HepG2 (cell line): ENCODE measurements around the gene KRTCAP3. TPM values are rescaled to one million over a fixed set of nuclear protein-coding genes. Genes with fewer than 3 reads are reported as not detected.

Experiments used
- CCAR2 ChIP-seq: fragments of 200-400 bp; formaldehyde crosslinking; optimal IDR thresholded peaks from 2 replicates; pipeline ENCODE3; 2018; ENCODE audit warnings: low read depth, mild to moderate bottlenecking, low read length, moderate library complexity
- EEA1 ChIP-seq: sonication (generic); formaldehyde crosslinking; IDR thresholded peaks from 2 replicates; pipeline ENCODE4 v1.5.1; 2020; ENCODE audit warnings: mild to moderate bottlenecking, missing genetic modification reagents, borderline replicate concordance
- KDM3A ChIP-seq: IDR thresholded peaks from 2 replicates; pipeline ENCODE4 v1.6.1; 2018; ENCODE audit warnings: low read depth, missing compliant biosample characterization
- KLF6 ChIP-seq: IDR thresholded peaks from 2 replicates; pipeline ENCODE4 v1.8.0; 2016; ENCODE audit warnings: missing biosample characterization, missing genetic modification reagents
- NR2F1 ChIP-seq, 2 experiments: fragments of 450-650 bp in 1 of 2; formaldehyde crosslinking in 1 of 2; IDR thresholded peaks; 2 replicates each; pipeline versions ENCODE4 v1.5.0 to v1.6.1; 2016 to 2020; ENCODE audit warnings: mild to moderate bottlenecking in 1 of 2, missing compliant biosample characterization in 1 of 2, missing genetic modification reagents in 1 of 2, moderate library complexity in 1 of 2
- RFX5 ChIP-seq: IDR thresholded peaks from 2 replicates; pipeline ENCODE4 v1.6.1; 2011; ENCODE audit warnings: low read depth, low read length, improper control_type of control experiment
- SMARCE1 ChIP-seq: fragments of 450-650 bp; IDR thresholded peaks from 2 replicates; pipeline ENCODE4 v1.6.1; 2017; ENCODE audit warnings: borderline replicate concordance
- SP140L ChIP-seq: sonication (generic); formaldehyde crosslinking; IDR thresholded peaks from 2 replicates; pipeline ENCODE4 v1.4.0; 2020; ENCODE audit warnings: missing genetic modification reagents, borderline replicate concordance
- SPEN ChIP-seq: sonication (generic); formaldehyde crosslinking; IDR thresholded peaks from 2 replicates; pipeline ENCODE4 v1.5.1; 2020; ENCODE audit warnings: low read depth, mild to moderate bottlenecking, missing genetic modification reagents
- ZBTB21 ChIP-seq: sonication (generic); formaldehyde crosslinking; IDR thresholded peaks from 2 replicates; pipeline ENCODE4 v1.4.0; 2020; ENCODE audit warnings: missing genetic modification reagents
- ZBTB7A ChIP-seq: sonication (generic); formaldehyde crosslinking; IDR thresholded peaks from 2 replicates; pipeline ENCODE4 v1.8.0; 2022; ENCODE audit warnings: mild to moderate bottlenecking, missing genetic modification reagents
- ZNF546 ChIP-seq: sonication (generic); formaldehyde crosslinking; conservative IDR thresholded peaks from 2 replicates; pipeline ENCODE4 v1.8.1; 2023; ENCODE audit warnings: mild to moderate bottlenecking, missing genetic modification reagents
- ZNF7 ChIP-seq: IDR thresholded peaks from 2 replicates; pipeline ENCODE4 v1.6.1; 2016; ENCODE audit warnings: missing biosample characterization, missing genetic modification reagents
- ZNF749 ChIP-seq: sonication (generic); formaldehyde crosslinking; IDR thresholded peaks from 2 replicates; pipeline ENCODE4 v1.8.0; 2022; ENCODE audit warnings: mild to moderate bottlenecking, missing genetic modification reagents, moderate library complexity, borderline replicate concordance
- ZNF841 ChIP-seq: sonication (generic); formaldehyde crosslinking; IDR thresholded peaks from 2 replicates; pipeline ENCODE4 v1.8.1; 2023; ENCODE audit warnings: missing genetic modification reagents, borderline replicate concordance
- ZSCAN9 ChIP-seq: IDR thresholded peaks from 2 replicates; pipeline ENCODE4 v1.6.1; 2016; ENCODE audit warnings: borderline replicate concordance
- polyA plus RNA-seq, 8 experiments: library from polyadenylated mRNA; depleted of rRNA in 3 of 8; stranded (reverse) in 7 of 8; unstranded in 1 of 8; fragments of >200 nt; fragmentation: Illumina TruSeq in 4 of 8; extraction: Trizol in 4 of 8; gene quantifications; 2 replicates each; pipeline versions ENCODE4 v1.2.1 to v1.2.3, GENCODE V29; 2011 to 2016; ENCODE audit warnings: low read depth in 4 of 8, missing spikeins in 1 of 8, mixed read lengths in 1 of 8; ENCODE audit not compliant: insufficient read depth in 1 of 8
- total RNA-seq, 5 experiments: library from RNA; depleted of rRNA; stranded (reverse); fragments of >200 nt; fragmentation: Illumina TruSeq; extraction: Trizol; gene quantifications; 2 replicates each; pipeline ENCODE4 v1.2.3, GENCODE V29; 2016; ENCODE audit warnings: low read depth in 1 of 5
- TF ChIP-seq, protein P1 (sequence below): IDR thresholded peaks from 2 replicates; pipeline ENCODE4 v1.6.1; 2012; ENCODE audit warnings: low read length, improper control_type of control experiment
- TF ChIP-seq, protein P2 (sequence below): sonication (generic); formaldehyde crosslinking; IDR thresholded peaks from 2 replicates; pipeline ENCODE4 v1.4.0; 2020; ENCODE audit warnings: missing genetic modification reagents
- TF ChIP-seq, protein P3 (sequence below): sonication (generic); formaldehyde crosslinking; IDR thresholded peaks from 2 replicates; pipeline ENCODE4 v1.8.1; 2023; ENCODE audit warnings: mild to moderate bottlenecking, moderate library complexity, missing genetic modification reagents
- TF ChIP-seq, protein P4 (sequence below): sonication (generic); formaldehyde crosslinking; IDR thresholded peaks from 2 replicates; pipeline ENCODE4 v1.4.0; 2020; ENCODE audit warnings: missing genetic modification reagents, mild to moderate bottlenecking, borderline replicate concordance

The KRTCAP3 gene
- total and polyA plus RNA-seq, 2 of the 13 experiments (the other 11 are each of a cell fraction or from before 2014, with no cell fraction given) = 2.1 to 4.5 TPM

DNA sequence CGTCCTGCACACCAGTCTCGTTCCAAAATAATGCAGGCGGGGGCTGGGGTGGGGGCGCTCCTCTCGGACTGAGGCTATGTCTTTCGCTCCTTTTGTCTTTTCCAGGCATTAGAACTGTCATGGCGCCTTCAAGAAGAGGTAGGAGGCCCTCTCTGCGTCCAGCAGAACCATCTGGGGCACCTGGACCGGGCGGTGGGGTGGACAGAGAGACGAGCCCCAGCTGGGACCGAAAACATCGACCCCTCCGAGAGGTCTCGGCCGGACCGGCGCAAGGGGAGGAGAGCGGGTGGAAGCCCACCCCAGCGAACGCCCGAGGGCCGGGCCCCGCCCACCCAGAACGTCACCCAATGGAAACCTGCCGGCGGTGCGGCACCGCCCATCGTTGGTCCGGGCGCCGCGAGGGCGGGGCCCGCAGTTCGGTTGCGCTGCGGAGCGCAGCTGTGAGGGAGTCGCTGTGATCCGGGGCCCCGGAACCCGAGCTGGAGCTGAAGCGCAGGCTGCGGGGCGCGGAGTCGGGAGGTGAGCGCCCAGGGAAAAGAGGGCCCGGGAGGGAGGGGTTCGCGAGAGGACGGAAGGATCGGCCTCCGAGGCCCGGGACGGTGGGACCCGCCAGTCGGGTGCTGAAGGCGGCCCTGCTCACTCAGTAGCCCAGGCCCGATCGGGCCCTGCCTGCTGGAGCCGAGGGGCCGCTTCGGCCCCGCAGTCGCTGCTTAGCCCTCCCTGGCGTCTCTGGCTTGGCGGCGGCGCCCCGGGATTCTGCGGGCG, 13.8 kb upstream of the KRTCAP3 start, which contains the start of gene NRBP1 (continued):
- TF ChIP-seq, protein P1, sequence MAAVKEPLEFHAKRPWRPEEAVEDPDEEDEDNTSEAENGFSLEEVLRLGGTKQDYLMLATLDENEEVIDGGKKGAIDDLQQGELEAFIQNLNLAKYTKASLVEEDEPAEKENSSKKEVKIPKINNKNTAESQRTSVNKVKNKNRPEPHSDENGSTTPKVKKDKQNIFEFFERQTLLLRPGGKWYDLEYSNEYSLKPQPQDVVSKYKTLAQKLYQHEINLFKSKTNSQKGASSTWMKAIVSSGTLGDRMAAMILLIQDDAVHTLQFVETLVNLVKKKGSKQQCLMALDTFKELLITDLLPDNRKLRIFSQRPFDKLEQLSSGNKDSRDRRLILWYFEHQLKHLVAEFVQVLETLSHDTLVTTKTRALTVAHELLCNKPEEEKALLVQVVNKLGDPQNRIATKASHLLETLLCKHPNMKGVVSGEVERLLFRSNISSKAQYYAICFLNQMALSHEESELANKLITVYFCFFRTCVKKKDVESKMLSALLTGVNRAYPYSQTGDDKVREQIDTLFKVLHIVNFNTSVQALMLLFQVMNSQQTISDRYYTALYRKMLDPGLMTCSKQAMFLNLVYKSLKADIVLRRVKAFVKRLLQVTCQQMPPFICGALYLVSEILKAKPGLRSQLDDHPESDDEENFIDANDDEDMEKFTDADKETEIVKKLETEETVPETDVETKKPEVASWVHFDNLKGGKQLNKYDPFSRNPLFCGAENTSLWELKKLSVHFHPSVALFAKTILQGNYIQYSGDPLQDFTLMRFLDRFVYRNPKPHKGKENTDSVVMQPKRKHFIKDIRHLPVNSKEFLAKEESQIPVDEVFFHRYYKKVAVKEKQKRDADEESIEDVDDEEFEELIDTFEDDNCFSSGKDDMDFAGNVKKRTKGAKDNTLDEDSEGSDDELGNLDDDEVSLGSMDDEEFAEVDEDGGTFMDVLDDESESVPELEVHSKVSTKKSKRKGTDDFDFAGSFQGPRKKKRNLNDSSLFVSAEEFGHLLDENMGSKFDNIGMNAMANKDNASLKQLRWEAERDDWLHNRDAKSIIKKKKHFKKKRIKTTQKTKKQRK = no peak
- TF ChIP-seq SP140L (CRISPR knock-in tag) (no peak), ZNF749 (CRISPR knock-in tag) (peak; percentile 78; the same call in 1 of the 2 replicates), KLF6 (CRISPR knock-in tag) (peak; percentile 78), CCAR2 (no peak), ZSCAN9 (CRISPR knock-in tag) (peak; percentile 61; the same call in 1 of the 2 replicates), ZNF546 (CRISPR knock-in tag) (peak; percentile 83; the same call in 1 of the 2 replicates), EEA1 (CRISPR knock-in tag) (peak; percentile 81), SPEN (CRISPR knock-in tag) (no peak; the same call in 1 of the 2 replicates), KDM3A (peak; percentile 98), ZBTB21 (no peak), ZBTB7A (CRISPR knock-in tag) (no peak), NR2F1 (CRISPR knock-in tag; IDR thresholded peaks at IDR 0.05) (0 out of 4 replicates have a peak, but pooled peaks of 1 of the 2 experiments have one; percentile 9), ZNF7 (CRISPR knock-in tag) (no peak; the same call in 1 of the 2 replicates), RFX5 (peak; percentile 38; the same call in 1 of the 2 replicates), SMARCE1 (no peak), ZNF841 (CRISPR knock-in tag) (no peak)
- TF ChIP-seq, protein P2, sequence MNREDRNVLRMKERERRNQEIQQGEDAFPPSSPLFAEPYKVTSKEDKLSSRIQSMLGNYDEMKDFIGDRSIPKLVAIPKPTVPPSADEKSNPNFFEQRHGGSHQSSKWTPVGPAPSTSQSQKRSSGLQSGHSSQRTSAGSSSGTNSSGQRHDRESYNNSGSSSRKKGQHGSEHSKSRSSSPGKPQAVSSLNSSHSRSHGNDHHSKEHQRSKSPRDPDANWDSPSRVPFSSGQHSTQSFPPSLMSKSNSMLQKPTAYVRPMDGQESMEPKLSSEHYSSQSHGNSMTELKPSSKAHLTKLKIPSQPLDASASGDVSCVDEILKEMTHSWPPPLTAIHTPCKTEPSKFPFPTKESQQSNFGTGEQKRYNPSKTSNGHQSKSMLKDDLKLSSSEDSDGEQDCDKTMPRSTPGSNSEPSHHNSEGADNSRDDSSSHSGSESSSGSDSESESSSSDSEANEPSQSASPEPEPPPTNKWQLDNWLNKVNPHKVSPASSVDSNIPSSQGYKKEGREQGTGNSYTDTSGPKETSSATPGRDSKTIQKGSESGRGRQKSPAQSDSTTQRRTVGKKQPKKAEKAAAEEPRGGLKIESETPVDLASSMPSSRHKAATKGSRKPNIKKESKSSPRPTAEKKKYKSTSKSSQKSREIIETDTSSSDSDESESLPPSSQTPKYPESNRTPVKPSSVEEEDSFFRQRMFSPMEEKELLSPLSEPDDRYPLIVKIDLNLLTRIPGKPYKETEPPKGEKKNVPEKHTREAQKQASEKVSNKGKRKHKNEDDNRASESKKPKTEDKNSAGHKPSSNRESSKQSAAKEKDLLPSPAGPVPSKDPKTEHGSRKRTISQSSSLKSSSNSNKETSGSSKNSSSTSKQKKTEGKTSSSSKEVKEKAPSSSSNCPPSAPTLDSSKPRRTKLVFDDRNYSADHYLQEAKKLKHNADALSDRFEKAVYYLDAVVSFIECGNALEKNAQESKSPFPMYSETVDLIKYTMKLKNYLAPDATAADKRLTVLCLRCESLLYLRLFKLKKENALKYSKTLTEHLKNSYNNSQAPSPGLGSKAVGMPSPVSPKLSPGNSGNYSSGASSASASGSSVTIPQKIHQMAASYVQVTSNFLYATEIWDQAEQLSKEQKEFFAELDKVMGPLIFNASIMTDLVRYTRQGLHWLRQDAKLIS = no peak; the same call in 1 of the 2 replicates
- TF ChIP-seq, protein P3, sequence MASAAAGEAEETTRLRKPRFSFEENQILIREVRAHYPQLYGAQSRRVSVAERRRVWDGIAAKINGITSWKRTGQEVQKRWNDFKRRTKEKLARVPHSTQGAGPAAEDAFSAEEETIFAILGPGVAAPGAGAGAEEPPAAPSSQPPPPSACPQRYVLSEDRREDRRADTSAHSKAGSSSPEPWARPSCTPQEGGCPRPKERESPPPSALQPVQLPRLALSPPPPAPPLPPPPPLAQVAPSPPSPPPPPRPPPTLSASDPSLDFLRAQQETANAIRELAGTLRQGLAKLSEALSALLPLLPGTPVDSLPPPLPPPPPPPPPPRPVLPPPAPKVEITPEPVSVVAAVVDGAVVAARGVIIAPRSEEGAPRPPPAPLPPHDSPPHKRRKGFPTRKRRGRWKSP = peak; percentile 99
- TF ChIP-seq, protein P4, sequence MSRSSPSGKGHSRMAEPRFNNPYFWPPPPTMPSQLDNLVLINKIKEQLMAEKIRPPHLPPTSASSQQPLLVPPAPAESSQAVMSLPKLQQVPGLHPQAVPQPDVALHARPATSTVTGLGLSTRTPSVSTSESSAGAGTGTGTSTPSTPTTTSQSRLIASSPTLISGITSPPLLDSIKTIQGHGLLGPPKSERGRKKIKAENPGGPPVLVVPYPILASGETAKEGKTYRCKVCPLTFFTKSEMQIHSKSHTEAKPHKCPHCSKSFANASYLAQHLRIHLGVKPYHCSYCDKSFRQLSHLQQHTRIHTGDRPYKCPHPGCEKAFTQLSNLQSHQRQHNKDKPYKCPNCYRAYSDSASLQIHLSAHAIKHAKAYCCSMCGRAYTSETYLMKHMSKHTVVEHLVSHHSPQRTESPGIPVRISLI (CRISPR knock-in tag) = no peak; the same call in none of the 2 replicates
